GM21717 (cell line): ENCODE results near the gene PRKCB.

Experiments used
- ATAC-seq: cut with Tn5 transposase; IDR thresholded peaks from one replicate; pipeline ENCODE4 v1.9.1; 2021; ENCODE audit warnings: mild to moderate bottlenecking, moderate library complexity; ENCODE audit not compliant: unreplicated experiment

Gene PRKCB

DNA sequence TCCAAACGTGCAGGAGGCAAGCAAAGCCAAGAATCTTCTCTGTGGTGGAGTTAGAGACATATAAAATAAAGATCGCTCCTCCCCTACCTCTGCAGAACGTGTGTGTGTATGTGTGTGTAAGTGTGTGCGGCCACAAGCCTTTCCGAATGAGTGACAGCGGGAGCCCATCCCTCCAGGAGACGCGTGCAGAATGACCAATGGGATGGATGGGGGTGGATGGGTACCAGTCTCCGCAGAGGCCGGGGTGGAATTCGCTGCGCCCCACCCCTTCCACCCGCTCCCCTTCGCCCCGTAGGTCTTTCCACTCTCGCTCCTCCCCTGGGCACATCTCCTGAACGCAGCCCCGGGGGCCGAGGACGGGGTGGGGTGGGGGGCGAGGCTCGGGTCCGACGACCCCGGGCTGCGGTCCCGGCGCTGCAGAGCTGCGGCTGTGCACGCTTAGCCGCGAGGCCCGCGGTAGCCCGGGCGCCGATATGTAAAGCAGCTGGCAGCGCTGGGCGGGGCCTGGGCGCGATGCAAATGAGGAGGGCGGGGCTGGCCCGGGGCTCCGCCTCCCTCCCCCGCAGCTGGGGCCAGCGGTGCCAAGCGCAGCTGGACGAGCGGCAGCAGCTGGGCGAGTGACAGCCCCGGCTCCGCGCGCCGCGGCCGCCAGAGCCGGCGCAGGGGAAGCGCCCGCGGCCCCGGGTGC lies at the start of gene PRKCB:
Gene PRKCB, plus strand, starts transcription at position 594 of the 688 bp plus-strand sequence.
- ATAC-seq = peak; percentile 66

DNA sequence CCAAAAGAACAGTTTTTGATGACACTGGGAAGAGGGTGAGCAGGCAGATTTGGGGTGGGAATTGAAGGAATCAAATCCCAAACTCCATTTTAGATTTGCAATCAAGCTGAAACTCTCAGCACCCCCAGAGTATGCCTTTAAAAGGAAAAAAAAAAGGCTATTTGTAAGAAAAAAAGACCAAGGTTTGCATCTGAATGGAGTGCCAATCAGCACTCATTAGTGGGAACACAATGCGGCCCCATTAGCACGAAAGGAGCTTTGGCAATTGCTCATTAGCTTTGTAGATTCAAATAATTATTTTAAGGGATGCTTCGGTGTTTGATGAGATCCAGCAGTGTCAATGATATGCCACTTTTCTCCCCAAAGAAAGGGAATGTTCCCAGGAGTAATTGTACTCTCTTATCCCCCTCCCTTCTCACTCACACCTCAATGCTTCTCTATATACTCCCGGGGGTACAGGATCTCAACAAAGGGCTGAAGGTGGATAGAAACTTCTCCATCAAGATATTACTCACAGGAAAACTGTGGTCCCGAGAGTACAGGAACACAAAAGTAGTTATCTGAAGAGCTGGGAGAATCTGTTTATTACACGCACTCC lies 48.7 kb upstream of the PRKCB start:
- no peak for ATAC-seq

DNA sequence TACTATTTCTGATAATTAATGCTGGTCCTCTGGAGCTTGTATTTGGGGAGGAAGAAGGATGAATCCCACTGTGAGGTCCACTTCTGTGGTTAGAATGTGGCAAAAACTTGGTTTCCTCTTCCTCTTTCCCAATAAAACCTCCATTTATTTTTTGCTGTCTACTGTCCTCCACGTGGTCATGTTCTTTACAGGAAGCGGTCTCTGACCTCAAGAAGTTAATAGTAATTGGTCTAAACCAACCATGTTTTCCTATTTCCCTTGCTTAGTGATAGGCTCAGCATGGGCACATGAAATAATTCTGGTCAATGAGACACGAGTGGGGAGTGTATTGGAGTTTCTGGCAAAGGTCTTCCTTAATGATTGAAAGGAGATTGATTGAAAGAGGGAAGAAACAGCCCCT lies 47.1 kb upstream of the PRKCB start:
- no peak for ATAC-seq

DNA sequence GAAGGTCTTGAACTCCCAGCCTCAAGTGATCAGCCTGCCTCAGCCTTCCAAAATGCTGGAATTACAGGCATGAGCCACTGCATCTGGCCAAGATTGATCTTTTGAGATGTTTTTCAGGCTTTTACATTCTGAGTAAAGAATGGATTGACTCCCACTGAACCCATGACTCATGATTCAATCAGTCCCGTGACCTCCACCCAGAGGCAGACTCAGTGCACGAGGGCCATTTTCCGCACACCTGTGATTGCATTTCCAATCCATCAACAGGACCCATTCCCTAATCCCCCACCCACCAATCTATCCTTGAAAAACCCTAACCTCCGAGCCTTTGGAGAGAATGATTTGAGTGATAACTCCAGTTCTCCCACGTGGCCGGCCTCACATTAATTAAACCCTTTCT lies 40.4 kb upstream of the PRKCB start:
- ATAC-seq = no peak

DNA sequence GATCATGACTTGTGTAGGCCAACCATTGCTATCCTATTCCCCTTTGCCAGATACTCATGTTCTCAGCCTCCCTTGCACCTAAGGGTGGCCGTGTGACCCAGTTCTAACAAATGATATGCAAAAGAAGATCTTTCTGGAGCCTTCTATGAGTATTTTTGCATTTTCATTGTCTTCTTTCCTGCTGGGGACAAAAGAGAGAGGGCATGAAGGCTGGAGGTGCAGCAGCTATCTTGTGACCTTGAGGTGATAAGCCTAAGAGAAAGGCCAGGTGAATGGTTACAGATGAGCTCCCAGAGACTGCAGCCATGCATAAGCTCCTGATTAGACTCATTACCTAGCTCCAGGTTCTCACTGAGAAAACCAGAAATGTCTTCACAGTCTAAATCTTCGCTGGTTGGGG lies 38.8 kb upstream of the PRKCB start:
- no peak for ATAC-seq

DNA sequence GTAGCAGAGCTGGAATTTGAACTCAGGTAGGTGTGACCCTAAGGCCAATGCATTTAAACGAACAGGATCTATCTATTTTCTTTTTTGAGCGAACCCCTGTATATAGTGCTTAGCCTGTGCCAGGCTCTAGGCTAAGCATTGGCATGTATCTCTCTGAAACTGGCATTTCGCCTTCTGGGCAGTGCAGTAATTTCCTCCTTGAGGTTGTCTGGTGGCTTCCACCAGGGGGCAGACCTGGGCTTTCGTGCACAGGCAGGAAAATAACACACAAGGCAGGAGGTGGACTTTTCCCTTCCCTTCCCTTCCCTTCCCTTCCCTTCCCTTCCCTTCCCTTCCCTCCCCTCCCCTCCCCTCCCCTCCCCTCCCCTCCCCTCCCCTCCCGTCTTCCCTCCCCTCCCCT lies 34.4 kb upstream of the PRKCB start:
- no peak for ATAC-seq

DNA sequence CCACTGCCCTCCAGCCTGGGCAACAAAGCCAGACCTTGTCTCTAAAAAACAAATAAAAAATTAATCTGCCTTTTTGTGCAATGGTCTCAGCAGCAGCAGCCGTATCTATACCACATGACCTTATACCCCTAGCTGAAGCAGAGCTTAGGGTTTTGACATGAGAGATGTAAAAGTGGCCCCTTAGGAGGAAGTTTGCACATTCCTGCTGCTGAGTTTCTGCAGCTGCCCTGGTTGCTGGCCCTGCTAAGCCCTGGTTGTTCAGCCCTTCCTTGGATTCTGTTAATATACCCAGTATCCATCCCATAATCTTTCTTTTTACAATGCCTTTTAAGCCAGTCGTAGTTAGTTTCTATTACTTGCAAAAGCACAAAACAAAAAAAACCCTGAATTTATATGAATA lies 33.0 kb upstream of the PRKCB start:
- no peak for ATAC-seq

DNA sequence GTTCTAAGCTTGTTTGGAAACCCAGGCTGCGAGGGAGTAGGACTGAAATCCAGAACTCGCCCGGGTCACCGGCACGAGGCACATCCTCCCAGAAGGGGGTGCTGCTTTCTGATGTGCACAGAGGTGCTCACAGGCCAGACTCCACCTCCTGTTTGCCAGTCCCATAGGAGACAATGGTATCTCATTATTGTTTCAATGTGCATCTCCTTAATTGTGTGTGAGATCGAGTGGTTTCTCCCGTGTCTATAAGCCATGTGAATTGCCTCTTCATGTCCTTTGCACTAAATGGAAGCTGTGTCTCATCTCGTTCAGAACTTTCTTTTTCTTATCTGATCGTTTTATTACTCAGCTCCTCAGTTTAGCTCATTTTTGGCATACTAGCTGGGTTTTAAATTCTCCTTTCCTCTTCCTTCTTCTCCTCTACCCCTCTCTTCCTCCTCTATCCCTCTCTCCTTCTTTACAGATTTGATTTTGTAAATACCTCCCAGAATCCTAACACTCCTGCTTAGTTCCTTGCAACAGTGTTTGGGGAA lies 32.1 kb upstream of the PRKCB start:
- no peak for ATAC-seq

DNA sequence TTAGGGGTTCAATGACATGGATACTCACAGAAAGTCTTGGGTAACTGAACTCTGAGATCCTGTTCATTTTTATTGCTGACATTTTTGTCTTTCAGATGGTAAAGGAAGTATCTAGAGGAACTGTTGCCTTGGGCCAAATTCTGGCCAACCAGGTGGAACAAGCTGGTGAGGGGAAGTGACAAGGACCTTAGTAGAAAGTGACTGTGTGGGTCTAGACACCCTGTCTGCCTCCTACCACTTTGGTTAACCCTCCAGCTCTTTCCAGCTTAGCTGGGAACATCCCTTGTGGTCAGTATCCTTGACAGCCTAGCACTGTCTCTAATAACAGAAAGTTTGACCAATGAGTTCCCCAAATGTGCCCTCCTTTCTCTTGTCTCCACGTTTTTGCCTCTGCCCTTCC lies 28.8 kb upstream of the PRKCB start:
- no peak for ATAC-seq

DNA sequence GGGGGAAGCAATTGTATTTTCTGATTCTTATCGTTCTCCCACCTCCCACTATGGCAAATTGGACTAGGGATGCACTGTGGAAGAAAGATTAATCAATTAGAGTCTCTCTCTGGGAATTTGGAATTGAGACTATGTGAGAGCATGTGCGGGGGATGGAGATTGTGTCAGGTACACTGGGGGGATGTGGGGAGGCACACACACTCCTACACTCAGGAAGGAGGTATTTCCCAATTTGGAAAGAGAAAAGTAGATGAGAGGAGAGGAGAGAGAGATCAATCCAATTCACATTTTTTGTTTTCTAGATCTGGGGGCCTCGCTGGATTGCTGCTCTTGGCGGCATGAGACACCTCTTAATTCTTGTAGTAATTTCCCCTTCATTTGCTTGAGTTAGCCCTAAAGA lies 14.3 kb upstream of the PRKCB start:
- no peak for ATAC-seq

DNA sequence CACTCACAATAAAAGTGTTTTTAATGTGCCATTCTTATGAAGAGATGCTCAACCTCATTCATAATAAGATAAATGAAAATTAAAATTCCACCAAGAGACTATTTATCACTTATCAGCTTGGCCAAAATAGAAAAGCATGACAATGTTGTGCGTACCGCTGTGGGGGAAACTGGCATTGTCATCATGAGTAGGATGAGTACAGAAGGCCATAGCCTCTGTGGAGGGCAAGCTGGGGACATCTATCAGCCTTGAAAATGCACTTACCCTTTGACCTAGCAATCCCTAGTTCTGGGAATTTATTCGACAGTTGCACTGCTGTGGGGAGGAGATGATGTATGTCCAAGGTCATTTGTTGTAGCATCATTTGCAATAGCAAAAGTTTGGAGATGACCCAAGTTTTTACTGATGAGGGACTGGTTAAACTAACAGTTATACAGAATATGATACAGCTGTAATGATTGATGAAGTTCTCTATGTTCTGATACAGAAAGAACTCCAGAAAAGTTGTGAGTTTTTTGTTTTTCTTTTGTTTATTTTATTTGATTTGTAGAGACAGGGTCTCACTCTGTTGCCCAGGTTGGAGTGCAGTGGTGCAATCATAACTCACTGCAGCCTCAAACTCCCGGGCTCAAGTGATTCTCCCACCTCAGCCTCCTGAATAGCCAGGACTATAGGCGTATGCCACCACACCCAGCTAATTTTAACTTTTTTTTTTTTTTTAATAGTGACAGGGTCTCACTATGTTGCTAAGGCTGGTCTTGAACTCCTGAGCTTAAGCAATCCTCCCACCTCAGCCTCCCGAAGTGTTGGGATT lies 13.7 kb upstream of the PRKCB start:
- no peak for ATAC-seq

DNA sequence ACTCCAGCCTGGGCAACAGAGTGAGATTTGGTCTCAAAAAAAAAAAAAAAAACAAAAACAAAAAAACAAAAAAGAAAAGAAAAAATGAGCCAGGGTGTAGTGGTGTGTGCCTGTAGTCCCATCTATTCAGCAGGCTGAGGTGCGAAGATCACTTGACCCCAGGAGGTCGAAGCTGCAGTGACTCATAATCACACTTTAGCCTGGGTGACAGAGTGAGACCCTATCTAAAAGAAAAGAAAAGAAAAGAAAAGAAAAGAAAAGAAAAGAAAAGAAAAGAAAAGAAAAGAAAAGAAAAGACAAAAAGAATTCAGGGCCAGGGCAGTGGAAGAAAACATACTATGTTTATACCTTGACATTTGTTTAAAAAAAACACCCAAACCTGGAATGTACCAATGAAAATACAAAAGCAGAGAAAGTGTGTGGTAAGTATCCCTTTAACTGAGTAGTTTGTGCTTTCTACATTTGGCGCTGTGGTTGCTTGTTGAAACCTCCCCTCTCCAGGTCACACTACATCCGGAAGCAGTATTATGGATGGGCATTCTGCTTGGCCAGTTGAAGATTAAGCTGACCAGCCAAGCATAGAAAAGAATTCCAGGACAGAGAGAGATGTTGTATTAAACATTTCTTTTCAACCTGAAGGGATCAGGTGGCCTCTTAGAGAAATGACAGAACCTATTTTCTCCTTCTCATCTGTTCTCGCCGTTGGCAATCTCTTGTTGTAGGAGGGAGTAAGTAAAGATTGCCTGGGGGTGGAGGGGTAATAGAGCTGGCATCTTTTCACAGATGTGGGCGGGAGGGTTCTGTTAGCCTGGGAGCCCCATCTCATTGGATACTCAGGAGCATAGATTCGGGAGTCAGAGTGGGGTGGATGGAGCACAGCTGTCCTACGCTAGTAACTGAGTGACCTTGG lies 12.1 kb upstream of the PRKCB start:
- ATAC-seq = no peak

DNA sequence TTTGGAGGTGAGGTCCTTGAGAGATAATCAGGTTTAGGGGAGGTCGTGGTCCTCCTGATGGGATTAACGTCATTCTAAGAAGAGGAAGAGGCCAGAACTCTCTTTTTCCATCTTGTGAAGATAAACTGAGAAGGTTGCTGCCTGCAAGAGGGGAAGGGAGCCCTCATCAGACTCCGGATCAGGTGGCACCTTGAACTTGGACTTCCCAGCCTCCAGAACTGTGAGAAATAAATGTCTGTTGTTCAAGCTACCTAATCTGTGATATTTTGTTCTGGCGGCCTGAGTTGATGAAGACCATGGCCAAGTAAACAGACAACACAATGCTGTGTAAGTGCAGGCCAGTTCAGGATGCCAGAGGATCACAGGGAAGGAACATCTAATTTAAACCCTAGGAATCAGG lies 10.9 kb upstream of the PRKCB start:
- ATAC-seq = no peak

DNA sequence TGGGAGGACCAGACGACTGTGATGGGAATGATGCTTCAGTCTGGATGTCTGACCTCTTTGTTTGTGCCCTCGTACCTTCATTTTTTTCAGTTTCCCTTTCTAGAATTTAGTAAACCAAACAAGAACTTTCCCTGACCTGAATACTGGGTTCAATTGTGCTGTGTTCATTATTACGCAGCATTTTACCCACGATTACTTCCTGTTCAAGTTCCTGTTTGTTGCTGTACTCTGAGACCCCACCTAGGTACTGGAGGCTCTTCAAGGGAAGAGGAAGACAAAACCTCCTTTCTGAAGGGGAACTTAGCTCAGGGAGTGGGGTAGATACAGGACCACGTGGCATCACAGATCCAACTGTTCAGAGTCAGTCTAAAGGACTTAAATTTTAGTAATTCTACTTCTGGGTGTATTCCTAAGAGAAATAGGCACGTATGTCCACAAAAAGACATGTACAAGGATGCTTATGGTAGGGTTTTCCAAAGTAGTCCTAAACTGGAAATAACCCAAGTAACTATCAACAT lies 9.2 kb upstream of the PRKCB start:
- no peak for ATAC-seq

DNA sequence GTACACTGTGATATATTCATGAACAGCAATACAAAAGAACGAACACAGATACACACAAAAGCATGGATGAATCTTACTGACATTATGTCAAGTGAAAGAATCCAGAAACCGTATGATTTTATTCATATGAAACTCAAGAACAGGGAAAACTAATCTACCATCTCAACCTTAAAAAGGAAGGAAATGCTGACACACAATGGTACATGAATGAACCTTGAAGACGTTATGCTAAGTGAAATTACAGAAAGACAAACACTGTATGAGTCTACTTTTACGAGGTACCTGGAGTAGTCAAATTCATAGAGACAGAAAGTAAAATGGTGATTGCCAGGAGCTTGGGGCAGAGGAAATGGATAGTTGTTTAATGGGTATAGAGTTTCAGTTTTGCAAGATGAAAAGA lies 8.7 kb upstream of the PRKCB start:
- ATAC-seq = no peak

DNA sequence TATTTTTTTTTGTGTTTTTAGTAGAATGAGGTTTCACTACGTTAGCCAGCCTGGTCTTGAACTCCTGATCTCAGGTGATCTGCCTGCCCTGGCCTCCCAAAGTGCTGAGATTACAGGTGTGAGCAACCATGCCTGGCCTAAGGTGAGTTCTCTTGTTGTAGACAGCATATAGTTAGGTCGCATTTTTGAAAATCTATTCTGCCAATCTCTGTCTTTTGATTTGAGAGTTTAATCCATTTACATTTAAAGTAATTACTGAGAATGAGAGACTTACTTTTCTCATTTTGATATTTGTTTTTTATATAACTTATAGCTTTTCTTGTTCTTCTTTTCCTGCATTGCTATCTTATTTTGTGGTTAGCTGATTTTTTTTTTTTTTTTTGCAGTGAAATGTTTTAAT lies 6.3 kb upstream of the PRKCB start:
- no peak for ATAC-seq

DNA sequence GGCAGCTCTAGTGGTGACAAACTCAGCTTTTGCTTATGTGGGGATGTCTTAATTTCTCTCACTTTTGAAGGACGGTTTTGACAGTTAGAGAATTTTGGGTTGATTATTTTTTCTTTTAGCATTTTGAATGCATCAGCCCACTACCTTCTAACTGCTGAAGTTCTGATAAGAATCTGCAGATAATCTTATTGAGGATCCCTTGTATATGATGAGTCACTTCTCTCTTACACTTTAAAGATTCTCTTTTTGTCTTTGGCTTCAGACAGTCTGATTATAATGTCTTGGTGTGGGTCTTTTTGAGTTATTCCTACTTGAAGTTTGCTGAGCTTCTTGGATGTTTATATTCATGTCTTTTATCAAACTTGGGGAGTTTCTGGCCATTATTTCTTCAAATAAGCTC lies 5.5 kb upstream of the PRKCB start:
- ATAC-seq = no peak

DNA sequence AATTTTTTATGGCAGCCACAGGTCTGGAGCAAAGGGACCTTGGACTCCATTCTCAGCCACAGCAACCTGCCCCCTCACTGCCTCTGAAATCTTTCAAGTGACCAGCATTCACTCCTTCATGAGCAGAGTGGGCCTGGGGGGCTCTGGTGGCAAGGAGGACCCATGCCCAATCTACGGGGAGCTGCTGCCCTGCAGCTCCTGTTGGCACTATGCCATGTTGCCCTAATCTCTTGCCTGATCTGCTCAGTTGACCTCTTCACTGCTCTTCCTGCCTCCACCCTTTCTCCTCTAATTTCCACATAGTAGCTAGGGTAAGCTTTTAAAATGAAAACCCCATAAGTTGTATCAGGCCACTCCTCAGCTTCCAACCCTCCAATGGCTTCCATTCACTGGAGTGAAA lies 2.9 kb upstream of the PRKCB start:
- no peak for ATAC-seq

DNA sequence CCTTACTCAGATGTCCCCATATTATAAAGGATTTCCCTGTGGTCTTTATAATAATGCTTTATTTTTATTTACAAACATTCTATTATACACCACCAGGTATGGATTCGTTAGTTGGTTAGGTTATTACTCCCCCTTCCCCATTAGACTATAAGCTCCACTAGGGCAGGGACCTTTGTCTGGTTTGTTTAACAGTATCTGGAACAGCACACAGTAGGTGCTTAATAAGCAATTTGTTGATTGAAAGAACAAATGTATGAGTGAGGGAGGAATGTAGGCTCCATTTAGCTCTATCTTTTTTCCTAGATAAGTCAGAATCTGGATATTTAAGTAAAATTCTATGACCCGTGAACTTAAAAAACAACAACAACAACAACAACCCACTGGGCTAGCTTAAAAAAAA lies 2.3 kb upstream of the PRKCB start:
- no peak for ATAC-seq

DNA sequence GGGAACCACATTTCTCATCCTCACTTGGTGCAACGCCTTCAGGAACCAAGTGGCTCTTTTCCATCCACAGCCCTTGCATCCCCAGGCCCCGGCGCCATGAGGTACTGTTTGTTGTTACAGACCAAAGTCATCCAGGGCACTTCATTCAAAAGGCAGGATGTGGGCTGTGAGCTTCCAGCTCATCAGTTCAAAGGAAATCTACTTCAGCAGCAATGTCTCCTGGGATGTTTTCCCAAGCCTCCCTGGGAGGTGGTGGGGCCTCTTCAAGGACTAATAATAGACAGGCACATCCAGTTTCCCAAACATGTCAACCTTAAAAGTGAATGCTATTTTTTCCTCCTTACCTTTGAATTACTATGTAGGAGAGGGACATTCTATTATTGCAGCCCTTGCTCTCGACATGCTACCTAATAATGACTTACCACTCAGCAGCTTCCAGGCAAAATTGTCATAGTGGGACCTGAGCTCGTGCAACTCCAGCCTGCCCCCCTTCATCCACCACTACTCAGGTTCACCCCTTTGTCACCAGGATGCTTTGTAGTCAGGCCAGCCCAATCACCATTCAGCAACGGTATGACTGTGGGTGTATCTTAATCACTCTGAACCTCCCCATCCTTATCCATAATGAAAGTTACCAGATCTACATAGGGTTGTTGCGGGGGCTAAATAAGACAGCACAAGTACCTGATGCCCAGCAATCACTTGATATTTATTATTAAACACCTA lies 1.7 kb upstream of the PRKCB start:
- no peak for ATAC-seq
